HG02970 (cell line): ENCODE results near the gene EPHB2.

Source experiments
- ATAC-seq: cut with Tn5 transposase; IDR thresholded peaks from one replicate; pipeline ENCODE4 v1.9.1; 2021; ENCODE audit warnings: mild to moderate bottlenecking, moderate library complexity, moderate number of reproducible peaks; ENCODE audit not compliant: unreplicated experiment, low FRiP score

Gene EPHB2

DNA sequence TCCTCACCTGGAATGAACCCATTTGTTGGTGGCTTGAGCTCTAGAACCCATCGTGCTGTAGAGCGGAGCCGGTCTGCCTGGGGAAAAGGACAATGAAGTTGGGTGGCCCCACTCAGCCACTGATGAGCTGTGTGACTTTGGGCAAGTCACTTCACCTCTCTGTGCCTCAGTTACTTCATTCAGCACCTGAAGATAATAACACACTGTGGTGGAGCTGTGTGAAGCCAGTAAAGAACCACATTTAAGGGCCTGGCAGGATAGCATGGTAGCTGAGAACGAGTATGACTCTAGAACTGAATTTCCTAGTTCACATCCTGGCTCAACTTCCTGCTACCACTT, 37.1 kb downstream of the EPHB2 start:
- ATAC-seq, result no peak

DNA sequence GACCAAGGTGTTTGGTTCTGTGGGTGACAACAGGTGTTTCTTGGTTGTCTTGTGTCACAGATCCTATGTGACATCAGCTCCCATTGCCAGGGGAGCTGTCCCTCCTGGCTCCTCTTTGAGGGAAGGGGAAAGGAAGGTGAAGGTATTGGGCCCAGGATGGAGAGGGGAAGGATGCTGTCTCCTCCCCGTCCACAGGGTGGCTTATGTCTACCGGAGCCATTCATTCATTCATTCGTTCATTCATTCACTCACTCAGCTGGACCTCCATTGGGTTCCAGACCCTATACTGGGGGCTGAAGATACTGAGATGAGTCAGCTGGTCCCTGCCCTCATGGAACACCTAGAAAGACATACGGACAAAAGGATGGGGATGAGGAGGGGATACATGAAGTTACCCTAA, 38.9 kb downstream of the EPHB2 start:
- no peak for ATAC-seq

DNA sequence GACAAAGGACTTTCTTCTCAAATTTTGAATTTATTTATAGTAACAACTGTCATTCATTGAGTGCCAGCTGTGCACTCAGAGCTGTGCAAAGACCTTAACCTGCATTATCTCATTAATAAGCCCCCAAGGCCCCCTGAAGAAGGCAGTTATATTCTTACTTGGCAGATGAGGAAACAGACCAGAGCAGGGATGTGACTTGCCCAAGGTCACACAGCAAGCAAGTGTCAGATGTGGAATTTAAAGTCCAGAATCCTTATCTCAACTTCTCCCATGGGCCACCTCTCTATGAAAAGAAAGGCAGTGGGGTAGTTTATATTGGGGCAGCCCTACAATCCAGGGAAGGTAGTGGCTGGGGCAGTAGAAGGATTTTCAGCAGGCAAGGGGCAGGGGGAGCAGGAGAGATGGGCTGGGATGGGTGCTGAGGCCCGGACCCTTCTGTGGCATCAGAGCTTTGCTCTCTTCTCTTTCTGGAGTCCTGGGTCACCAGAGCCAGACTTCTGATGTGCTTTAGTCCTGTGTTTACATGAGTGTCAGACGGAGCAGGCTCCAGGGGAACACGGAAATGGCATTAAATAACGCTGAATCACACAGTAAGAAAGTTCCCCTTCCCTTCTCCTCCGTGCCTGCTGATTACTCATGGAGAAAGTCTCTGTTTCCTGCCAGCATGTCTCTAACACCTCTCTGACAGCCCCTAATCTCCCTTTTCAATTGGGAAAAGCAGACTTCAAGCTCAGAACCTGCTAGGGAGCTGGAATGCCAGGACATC, 39.5 kb downstream of the EPHB2 start:
- ATAC-seq, result no peak

DNA sequence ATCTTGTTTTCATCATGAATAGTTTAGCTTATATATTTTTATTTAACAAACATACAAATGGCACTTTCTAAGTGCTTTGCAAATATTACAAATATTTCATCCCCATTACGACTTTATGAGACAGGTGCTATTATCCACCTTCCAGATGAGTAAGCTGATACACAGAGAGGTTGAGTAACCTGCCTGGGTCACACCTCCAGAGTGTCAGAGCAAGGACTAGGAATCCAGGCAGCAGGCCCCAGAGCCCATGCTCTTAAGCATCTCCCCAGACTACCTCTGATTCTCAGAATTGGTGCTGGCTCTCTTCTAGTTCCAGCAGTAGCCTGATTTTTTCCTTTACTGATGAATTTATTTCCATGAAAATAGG, 40.0 kb downstream of the EPHB2 start:
- no peak for ATAC-seq

DNA sequence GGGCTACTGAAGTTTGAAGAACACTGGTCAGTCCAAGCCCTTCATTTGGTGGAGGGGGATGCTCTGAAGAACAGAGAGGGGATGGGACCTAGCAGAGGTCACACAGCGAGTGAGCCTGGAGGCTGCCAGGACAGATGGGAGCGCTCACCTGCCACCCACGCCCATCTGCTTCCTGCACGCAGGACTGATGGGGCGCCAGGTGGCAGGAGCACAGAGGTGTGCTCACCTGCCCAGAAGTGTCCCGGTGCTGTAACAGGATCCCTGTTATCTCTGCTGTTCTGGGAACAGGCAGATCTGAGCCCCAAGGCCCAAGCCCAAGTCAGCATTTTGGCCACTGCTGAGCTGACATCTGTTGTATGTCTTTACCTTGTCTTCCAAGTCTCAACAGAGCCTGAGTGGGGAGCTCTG, 40.5 kb downstream of the EPHB2 start:
- ATAC-seq, result no peak

DNA sequence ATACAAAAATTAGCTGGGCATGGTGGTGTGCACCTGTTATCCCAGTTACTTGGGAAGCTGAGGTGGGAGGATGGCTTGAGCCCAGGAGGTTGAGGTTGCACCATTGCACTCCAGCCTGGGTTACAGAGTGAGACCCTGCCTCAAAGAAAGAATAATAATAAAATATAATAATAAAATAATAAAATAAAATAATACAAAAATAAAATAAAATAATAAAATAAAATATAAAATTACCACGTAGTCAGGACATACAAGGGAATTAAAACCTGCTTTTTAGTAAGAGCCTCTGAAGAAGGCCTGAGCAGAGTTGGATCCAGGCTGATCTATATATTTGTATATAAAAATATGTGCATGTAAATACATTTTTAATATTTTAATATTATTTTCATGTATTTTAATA, 41.7 kb downstream of the EPHB2 start:
- ATAC-seq, result no peak

DNA sequence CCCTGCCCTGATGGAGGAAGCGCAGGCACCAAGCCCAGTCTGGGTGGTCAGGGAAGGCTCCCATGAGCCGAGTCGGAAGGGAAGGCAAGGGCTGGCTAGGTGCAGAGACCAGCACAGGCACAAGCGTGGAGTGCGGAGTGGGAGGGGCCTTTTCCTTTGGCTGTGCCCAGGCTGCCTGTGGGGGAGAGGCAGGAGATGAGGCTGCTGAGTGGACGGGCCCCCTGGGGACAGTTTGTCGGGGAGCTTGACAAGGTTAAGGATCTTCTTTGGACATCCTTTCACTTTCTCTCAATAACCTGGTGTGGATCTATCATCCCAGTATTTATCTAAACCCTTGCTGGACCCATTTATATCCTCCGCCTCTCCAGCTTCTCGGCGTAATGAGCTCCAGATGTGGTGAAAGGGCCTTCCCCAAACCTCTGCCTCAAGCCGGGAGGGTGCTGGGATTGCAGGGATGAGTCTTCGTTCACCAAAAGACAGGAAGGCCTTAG, 42.9 kb downstream of the EPHB2 start:
- ATAC-seq, result no peak

DNA sequence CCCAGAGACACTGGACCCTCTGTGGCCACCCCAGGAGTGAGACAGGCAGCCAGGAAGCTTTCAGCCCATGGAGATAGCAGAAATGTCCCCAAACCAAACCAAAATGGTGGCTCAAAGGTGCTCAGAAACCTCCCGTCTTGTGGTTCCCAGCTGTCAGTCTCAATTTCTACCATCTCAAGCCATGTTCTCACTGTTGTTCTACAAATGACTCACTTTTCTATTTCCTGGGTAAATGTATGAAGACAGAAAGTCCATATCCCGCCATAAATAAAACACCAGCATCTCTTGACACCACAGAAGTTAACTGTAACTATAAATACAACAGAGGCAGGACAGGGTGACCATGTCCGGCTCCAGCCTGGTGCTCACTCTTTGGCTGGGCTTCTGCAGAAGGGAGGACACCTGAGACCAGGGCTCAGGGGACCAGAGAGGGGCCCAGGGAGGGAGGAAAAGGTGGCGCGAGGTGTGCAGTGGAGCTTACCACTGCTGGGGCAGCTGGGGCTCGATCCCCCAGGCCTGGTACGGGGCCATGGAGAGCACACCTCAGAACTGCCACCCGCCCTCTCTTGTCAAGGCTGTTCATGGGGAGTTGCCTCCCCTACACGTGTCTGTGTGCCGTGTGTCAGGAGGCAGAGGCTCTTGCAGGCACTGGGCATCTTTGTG, 43.6 kb downstream of the EPHB2 start:
- ATAC-seq, result no peak

DNA sequence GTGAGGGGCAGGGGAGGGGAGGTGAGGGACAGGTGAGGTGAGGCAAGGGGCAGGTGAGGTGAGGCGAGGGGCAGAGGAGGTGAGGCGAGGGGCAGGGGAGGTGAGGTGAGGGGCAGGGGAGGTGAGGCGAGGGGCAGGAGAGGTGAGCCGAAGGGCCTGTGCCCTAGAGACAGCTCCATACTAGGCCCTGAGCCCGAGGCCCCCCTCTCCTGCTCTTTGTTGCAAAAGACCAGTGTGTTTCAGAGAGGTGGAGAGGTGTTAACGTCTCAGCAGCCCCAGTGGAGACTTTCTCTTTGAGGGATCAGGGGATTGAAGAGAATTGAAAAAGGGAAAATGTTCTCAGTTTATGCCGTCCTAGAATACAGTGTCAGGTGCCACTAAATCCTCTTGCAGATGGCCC, 44.2 kb downstream of the EPHB2 start:
- ATAC-seq, result no peak

DNA sequence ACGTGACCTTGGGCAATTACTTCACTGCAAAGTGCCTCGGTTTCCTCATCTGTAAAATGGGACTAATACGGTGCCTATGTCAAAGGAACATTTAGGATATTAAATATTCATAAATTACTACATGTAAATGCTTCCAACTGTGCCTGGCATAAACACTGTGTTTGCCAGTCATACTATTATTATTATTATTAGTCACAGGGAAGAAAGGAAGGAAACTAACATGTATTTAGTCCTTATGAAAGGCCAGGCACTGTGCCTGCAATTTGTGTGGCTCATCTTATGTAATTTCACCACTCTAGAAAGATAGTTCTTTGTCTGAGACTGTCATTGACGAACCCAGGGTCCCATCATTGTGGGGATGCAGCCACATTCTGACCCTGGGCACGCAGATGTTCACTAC, 45.0 kb downstream of the EPHB2 start:
- no peak for ATAC-seq

DNA sequence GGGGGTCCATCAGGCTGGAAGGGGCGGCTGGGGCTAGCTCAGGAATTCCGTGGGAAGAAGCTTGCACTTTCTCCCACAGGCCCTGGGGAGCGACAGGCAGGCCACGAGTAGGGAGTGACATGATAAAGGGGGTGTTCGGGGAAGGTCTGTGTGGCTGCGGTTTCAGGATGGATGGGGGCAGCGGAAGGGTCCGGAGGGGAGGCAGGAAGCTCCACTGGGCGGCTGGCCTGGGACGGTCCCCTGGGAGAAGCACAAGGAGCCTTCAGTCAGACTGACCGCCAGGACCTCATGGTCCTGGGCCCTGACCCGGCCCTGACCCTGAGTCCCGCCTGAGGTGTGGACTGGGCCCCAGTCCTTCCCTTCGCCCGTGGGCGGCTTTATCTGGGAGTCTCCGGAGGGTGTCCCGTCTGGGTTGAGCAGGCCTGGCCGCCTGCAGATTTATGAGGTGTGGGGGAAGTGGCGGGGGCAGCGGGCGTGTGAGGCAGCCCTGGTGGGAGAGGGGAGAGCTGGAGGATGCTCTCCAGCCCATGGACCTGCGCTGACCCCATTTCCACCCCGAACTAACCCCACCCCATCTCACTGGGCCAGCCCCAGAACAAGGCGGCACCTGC, 45.6 kb downstream of the EPHB2 start:
- no peak for ATAC-seq

DNA sequence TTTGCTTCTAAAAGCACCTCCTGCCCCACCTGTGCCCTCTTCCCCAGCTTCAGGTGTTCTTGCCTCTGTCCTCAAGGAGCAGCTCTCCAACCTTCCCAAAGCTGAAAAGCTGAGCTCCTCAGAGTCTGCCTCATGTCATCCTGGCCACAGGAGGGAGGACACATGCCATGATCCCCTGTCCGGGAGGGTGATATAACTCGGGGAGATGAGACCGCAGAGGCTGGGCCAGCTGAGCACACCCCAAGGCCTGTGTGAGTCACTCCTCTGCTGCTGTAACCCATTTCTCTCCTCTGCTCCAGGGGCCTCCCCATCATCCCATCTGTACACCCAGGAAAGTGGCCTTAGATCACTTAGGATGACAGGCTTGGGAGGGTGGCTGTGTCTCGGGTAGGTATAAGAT, 49.8 kb downstream of the EPHB2 start:
- no peak for ATAC-seq

DNA sequence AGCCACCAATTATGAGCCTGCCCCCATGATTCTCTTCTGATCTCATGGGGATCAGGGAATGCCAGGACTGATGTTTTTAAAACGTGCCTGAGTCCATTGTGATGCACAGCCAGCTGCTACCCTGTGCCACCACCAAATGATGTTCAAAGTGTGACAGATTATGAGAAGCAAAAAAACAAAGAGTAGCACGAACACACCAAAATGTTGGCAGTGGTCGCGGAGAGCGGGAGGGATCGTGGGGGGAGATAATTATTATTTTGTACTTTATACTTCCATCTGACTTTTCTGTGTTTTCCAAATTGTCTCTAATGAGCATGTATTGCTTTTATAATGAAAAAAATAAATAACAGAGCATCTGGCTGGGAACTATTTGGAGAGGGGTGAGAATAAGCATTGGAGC, 50.5 kb downstream of the EPHB2 start:
- no peak for ATAC-seq

DNA sequence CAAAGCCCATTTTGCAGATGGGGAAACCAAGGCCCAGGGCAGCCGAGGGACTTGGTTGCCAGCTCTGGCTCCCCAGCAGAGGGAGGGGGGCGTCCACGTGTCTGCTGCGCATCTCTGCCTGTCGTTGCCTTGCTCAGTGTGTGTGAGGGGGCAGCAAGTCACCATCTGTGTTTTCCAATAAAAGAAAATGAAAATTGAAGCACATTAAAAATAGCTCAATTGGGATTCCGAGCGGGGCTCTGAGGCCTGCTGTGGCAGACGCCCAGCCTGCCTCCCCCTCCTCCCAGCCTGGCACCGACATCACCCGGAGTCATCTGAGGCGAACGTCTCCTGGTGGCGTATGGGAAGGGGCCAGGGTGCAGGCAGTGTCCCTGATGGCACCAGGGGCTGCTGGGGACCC, 51.2 kb downstream of the EPHB2 start:
- ATAC-seq, result no peak

DNA sequence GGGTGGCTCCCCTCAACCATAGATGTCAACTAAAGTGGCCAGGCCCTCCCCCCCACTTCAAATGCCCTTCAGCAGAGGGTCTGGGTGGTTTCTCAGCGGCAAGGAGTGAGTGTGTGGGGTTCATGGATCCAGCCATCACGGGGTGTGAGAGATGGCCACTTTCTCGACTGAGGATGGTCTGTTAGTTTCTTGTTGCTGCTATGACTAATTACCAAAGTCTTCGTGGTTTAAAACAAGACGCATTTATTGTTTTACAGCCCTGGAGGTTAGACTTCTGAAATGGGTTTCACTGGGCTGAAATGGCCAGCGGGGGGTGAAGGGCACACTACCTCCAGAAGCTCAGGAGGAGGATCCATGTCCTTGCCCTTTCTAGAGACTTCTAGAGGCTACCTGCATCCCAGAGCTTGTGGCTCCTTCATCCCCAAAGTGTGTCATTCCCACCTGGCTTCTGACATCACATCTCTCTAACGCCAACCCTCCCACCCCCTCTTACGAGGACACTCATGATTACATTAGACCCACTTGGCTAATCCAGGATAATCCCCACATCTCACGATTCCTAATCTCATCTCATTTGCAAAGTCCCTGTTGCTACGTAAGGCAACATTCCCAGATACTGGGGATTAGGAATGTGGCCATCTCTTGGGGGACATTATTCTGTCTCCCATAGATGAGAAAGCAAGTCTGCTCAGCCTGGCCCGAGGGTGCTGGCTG, 53.0 kb downstream of the EPHB2 start:
- ATAC-seq, result no peak

DNA sequence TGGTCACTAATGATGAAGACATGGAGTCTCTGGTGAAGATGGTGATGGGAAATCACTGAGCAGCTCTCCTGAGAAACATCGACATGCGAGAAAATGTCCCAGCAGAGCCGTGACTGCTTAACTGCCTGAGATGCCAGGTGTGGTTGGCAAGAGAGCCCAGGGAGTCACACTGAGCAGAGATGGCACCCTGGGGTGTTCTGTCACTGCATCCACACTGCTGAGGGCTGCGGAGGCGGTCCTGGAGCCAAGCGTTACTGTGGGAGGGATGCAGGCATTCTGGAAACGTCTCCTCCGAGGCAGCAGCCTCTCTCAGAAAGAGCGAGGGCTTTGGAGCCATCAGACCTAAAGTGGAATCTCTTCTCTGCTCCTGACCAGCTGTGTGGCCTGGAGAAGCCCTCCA, 57.2 kb downstream of the EPHB2 start:
- no peak for ATAC-seq

DNA sequence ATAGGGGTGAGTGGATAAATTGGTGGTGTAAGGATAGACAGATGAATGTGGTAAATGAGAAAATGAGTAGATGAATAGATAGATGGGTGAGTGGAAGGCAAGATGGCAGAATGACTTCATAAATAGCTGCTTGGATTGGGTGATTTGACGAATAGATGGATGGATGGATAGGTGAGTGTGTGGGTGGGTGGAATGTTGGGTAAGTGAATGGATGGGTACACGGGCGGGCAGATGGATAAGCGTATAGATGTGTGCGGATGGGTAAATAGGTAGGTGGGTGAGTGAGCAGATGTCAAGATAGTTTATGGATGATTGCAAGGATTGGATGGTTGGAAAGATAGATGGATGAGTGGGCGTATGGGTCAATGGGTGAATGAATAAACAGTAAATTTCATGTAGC, 59.3 kb downstream of the EPHB2 start:
- ATAC-seq, result no peak

DNA sequence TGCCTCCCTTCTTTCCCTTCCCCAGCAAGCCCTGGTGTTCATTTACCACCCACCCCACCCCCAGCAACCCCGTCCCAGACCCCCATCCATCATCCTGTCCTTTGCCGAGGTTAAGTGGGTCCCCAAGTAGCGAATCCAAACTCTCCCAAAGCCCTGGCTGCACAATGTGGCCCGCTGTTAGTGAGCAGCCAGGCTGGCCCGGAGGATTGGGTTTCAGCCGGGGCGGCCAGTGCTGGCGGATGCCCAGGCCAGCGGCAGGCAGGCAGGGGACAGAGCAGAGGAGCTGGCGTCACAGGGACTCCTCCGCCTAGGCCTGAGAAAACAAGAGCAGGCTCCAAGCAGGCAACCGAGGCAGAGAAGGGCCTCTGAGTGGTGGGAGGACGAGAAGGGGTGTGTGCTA, 61.4 kb downstream of the EPHB2 start:
- ATAC-seq, result no peak

DNA sequence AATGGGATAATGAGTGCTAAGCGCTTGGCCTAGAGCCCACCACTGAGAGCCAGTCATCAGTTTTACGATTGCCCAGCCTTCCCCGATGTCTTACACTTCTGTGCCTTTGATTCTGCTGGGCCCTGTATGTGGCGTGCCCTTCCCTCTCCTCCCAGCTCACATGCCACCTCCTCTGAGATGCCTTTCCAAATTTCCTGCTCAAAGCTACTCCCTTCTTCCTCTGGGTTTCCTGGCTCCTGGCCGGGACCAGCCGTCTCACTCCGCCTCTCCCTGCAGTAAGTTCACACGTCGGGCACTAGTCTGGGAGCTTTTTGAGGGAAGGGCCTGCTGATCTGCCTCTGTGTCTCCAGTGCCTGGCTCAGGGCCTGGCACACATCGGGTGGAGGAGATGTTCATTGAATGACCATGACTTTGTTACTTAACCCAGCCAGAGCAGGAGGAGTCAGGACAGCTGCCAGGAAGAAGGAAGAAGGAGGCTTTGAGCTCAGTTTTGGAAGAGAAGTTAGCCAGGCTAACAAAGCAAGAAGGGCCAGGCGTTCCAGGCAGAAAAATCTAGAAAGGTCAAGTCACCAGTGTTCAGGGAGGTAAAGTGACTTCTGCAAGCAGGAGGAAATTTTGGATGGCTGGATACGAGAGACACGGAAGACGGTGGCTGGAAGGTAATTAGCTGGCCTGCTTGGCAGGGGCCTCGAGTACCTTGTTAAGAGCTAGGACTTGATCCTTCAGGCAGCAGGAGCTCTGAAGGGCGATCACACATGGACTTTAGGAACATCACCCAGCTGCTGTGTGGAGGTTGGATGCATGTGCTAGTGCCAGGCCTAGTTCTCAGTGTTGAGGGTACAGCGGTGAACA, 63.6 kb downstream of the EPHB2 start:
- ATAC-seq, result no peak

DNA sequence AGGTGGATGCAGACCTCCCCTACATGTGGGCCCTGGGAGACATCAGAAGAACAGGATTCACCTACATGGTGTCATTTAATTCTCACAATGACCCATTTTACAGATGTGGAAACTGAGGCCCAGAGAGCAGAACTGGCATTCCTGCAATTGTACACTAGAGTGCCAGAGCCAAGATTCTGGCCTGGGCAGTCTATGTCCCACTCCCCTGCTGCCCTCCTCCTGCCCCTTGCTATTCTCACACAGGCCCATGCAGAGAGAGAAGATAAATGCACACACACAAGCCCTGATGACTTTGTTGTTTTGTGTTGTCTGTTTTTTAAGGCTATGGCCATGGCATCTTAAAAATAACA, 64.2 kb downstream of the EPHB2 start:
- ATAC-seq, result no peak

DNA sequence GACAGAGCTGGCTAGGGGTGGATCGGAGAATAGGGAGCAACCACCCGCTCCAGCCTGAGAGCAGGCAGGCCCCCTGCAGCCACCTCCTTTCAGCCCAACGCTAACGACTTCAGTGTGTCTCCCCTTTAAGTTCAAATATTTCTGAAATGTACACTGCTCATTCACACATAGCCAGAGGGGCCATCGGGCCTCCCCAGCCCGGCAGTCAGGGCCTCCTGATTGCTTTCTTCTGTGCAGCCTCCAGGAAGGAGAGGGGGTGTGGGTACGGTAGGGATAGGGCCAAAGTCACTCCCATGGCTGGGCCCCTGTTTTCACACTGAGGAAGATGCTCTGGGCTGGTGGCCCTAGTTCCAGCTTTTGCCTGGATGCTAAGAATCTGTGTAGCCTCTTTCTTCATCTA, 64.8 kb downstream of the EPHB2 start:
- ATAC-seq, result no peak
